Measurements from ENCODE around the gene PREP. TPM values are rescaled to one million over a fixed set of nuclear protein-coding genes. Genes with fewer than 3 reads are reported as not detected.
A peak's percentile ranks its signal among the peaks of the same experiment; 100 is the strongest.

PREP gene
- total RNA-seq, 5 donors from 2014 or later (not counting 1 experiment from before 2014, with no cell fraction given): 27.4 to 34.0 (median 30.7) TPM

- WGBS (ENCODE audit: insufficient coverage): no CpG with 5 or more reads among the region's 5 CpGs
- peaks cover 61% of the 10 kb centered on the region for H3K36me3 Mint-ChIP-seq
- CTCF ChIA-PET: interaction anchor here in 1 of 2 donors (0.6 kb wide), 1 partner anchor 16 kb away, joined by 6 read pairs; no protein-coding TSS in a partner anchor
Observed at GRCh38 chr6:105300090-105300489, 102.8 kb downstream of the PREP start.

GRCh38 chr6:105294129-105294528 lies 108.8 kb downstream of the PREP start:
- ATAC-seq (replicated peaks in 1 of 4): no peak
- Histone ChIP-seq H3K9me3 (no peaks in the 10 kb centered on the region), H3K4me3 (ENCODE audit: control insufficient read depth in 1 of 2, extremely low read depth in 1 of 2, low read length in 1 of 2) (no peak overlapping the region), H3K27ac (ENCODE audit: low read length) (no peak overlapping the region), H3K36me3 (ENCODE audit: control insufficient read depth in 2 of 2, extremely low read depth in 1 of 2, insufficient read depth in 1 of 2, low read length in 1 of 2) (peaks cover 6 to 8% of the 10 kb centered on the region in 2 donors), H3K4me1 (ENCODE audit: control insufficient read depth in 1 of 2, extremely low read depth in 1 of 2, insufficient read depth in 2 of 2, low read length in 2 of 2) (peaks cover 0 to 2% of the 10 kb centered on the region in 2 experiments), H3K27me3 (replicated peaks in 1 of 2; ENCODE audit: control insufficient read depth in 2 of 2, extremely low read depth in 1 of 2, insufficient read depth in 2 of 2, low read length in 1 of 2) (no peaks in the 10 kb centered on the region)
- H3K9me3 Mint-ChIP-seq: no peaks in the 10 kb centered on the region
- no peak overlapping the region for H3K4me3 Mint-ChIP-seq
- POLR2A ChIA-PET: no interaction called here
- no peaks in the 10 kb centered on the region for H3K27me3 Mint-ChIP-seq
- peaks cover 9 to 20% (median 10%) of the 10 kb centered on the region in 3 donors for H3K4me1 Mint-ChIP-seq
- no peak overlapping the region for H3K27ac Mint-ChIP-seq
- peaks cover 60% of the 10 kb centered on the region for H3K36me3 Mint-ChIP-seq
- 100% methylated on average over 2 of the region's 2 CpGs for WGBS (ENCODE audit: insufficient coverage)
- CTCF ChIA-PET: interaction anchor here in 1 of 2 donors (0.5 kb wide), 1 partner anchor 103 kb away, joined by 4 read pairs; no protein-coding TSS in a partner anchor
- DNase-seq: no peak

More at GRCh38 chr6:105300090-105300489, 102.8 kb downstream of the PREP start:
- Mint-ChIP-seq H3K27me3 (no peaks in the 10 kb centered on the region), H3K4me3 (no peak overlapping the region), H3K4me1 (peaks cover 0 to 3% (median 0%) of the 10 kb centered on the region in 3 donors), H3K9me3 (no peaks in the 10 kb centered on the region), H3K27ac (no peak overlapping the region)
- Histone ChIP-seq H3K4me3 (ENCODE audit: control insufficient read depth in 1 of 2, extremely low read depth in 1 of 2, low read length in 1 of 2) (no peak overlapping the region), H3K27me3 (replicated peaks in 1 of 2; ENCODE audit: control insufficient read depth in 2 of 2, extremely low read depth in 1 of 2, insufficient read depth in 2 of 2, low read length in 1 of 2) (no peaks in the 10 kb centered on the region), H3K4me1 (ENCODE audit: control insufficient read depth in 1 of 2, extremely low read depth in 1 of 2, insufficient read depth in 2 of 2, low read length in 2 of 2) (no peaks in the 10 kb centered on the region), H3K9me3 (no peaks in the 10 kb centered on the region), H3K36me3 (ENCODE audit: control insufficient read depth in 2 of 2, extremely low read depth in 1 of 2, insufficient read depth in 1 of 2, low read length in 1 of 2) (peaks cover 11 to 23% of the 10 kb centered on the region in 2 donors), H3K27ac (ENCODE audit: low read length) (no peak overlapping the region)
- no peak for DNase-seq
- POLR2A ChIA-PET: interaction anchor here (0.6 kb wide), 2 partner anchors 26 to 120 kb away, joined by 4 read pairs; no protein-coding TSS in a partner anchor
- no peak for ATAC-seq (replicated peaks in 1 of 4)

GRCh38 chr6:105292689-105293339 lies 110.1 kb downstream of the PREP start:
- POLR2A ChIA-PET: no interaction called here
- CTCF ChIA-PET: interaction anchor here in 1 of 2 donors (0.7 kb wide), 1 partner anchor 1401 kb away, joined by 4 read pairs; no protein-coding TSS in a partner anchor

GRCh38 chr6:105291525-105291924 lies 111.4 kb downstream of the PREP start:
- Histone ChIP-seq H3K4me3 (ENCODE audit: control insufficient read depth in 1 of 2, extremely low read depth in 1 of 2, low read length in 1 of 2) (no peak overlapping the region), H3K4me1 (ENCODE audit: control insufficient read depth in 1 of 2, extremely low read depth in 1 of 2, insufficient read depth in 2 of 2, low read length in 2 of 2) (peaks cover 0 to 2% of the 10 kb centered on the region in 2 experiments), H3K36me3 (ENCODE audit: control insufficient read depth in 2 of 2, extremely low read depth in 1 of 2, insufficient read depth in 1 of 2, low read length in 1 of 2) (peaks cover 6 to 14% of the 10 kb centered on the region in 2 donors), H3K27ac (ENCODE audit: low read length) (no peak overlapping the region), H3K9me3 (no peaks in the 10 kb centered on the region), H3K27me3 (replicated peaks in 1 of 2; ENCODE audit: control insufficient read depth in 2 of 2, extremely low read depth in 1 of 2, insufficient read depth in 2 of 2, low read length in 1 of 2) (no peaks in the 10 kb centered on the region)
- H3K4me3 Mint-ChIP-seq: no peak overlapping the region
- ATAC-seq (replicated peaks in 1 of 4) (no peak), DNase-seq (no peak)
- H3K4me1 Mint-ChIP-seq: peaks cover 9 to 20% (median 10%) of the 10 kb centered on the region in 3 donors
- ChIA-PET CTCF (no interaction called here), POLR2A (no interaction called here)
- no peak overlapping the region for H3K27ac Mint-ChIP-seq
- no peaks in the 10 kb centered on the region for H3K27me3 Mint-ChIP-seq
- WGBS (ENCODE audit: insufficient coverage): no CpG with 5 or more reads among the region's 1 CpG
- H3K9me3 Mint-ChIP-seq: no peaks in the 10 kb centered on the region
- H3K36me3 Mint-ChIP-seq: peaks cover 71% of the 10 kb centered on the region

More at GRCh38 chr6:105292689-105293339, 110.1 kb downstream of the PREP start:
- no peaks in the 10 kb centered on the region for H3K9me3 Mint-ChIP-seq
- peaks cover 6 to 11% of the 10 kb centered on the region in 2 donors for H3K36me3 ChIP-seq (ENCODE audit: control insufficient read depth in 2 of 2, extremely low read depth in 1 of 2, insufficient read depth in 1 of 2, low read length in 1 of 2)
- H3K4me1 ChIP-seq (ENCODE audit: control insufficient read depth in 1 of 2, extremely low read depth in 1 of 2, insufficient read depth in 2 of 2, low read length in 2 of 2): peaks cover 0 to 2% of the 10 kb centered on the region in 2 experiments
- H3K27ac Mint-ChIP-seq: no peak overlapping the region
- H3K4me3 Mint-ChIP-seq: no peak overlapping the region
- ATAC-seq (replicated peaks in 1 of 4) (peak in 2 of 4 experiments; percentile 19 to 29), DNase-seq (peak in 1 of 35 experiments; percentile 3)
- no peaks in the 10 kb centered on the region for H3K9me3 ChIP-seq
- H3K36me3 Mint-ChIP-seq: peaks cover 71% of the 10 kb centered on the region
- no peak overlapping the region for H3K27ac ChIP-seq (ENCODE audit: low read length)
- H3K4me1 Mint-ChIP-seq: peaks cover 9 to 20% (median 10%) of the 10 kb centered on the region in 3 donors
- H3K27me3 Mint-ChIP-seq: no peaks in the 10 kb centered on the region
- H3K4me3 ChIP-seq (ENCODE audit: control insufficient read depth in 1 of 2, extremely low read depth in 1 of 2, low read length in 1 of 2): no peak overlapping the region
- no peaks in the 10 kb centered on the region for H3K27me3 ChIP-seq (replicated peaks in 1 of 2; ENCODE audit: control insufficient read depth in 2 of 2, extremely low read depth in 1 of 2, insufficient read depth in 2 of 2, low read length in 1 of 2)
- no CpG with 5 or more reads among the region's 4 CpGs for WGBS (ENCODE audit: insufficient coverage)

GRCh38 chr6:105282631-105283585 lies 120.0 kb downstream of the PREP start:
- ATAC-seq (replicated peaks in 1 of 4) (no peak), DNase-seq (no peak)
- Histone ChIP-seq H3K27me3 (replicated peaks in 1 of 2; ENCODE audit: control insufficient read depth in 2 of 2, extremely low read depth in 1 of 2, insufficient read depth in 2 of 2, low read length in 1 of 2) (no peaks in the 10 kb centered on the region), H3K9me3 (no peaks in the 10 kb centered on the region), H3K36me3 (ENCODE audit: control insufficient read depth in 2 of 2, extremely low read depth in 1 of 2, insufficient read depth in 1 of 2, low read length in 1 of 2) (peaks cover 5 to 59% of the 10 kb centered on the region in 2 donors), H3K4me1 (ENCODE audit: control insufficient read depth in 1 of 2, extremely low read depth in 1 of 2, insufficient read depth in 2 of 2, low read length in 2 of 2) (no peaks in the 10 kb centered on the region), H3K27ac (ENCODE audit: low read length) (no peak overlapping the region), H3K4me3 (ENCODE audit: control insufficient read depth in 1 of 2, extremely low read depth in 1 of 2, low read length in 1 of 2) (no peak overlapping the region)
- WGBS (ENCODE audit: insufficient coverage): 100% methylated on average over 1 of the region's 18 CpGs
- no peak overlapping the region for H3K27ac Mint-ChIP-seq
- H3K36me3 Mint-ChIP-seq: peaks cover 75% of the 10 kb centered on the region
- ChIA-PET POLR2A (interaction anchor here in 1 of 2 donors (0.6 kb wide), 1 partner anchor 89 kb away, joined by 5 read pairs; no protein-coding TSS in a partner anchor), CTCF (no interaction called here)
- H3K4me1 Mint-ChIP-seq: no peaks in the 10 kb centered on the region
- no peak overlapping the region for H3K4me3 Mint-ChIP-seq
- H3K9me3 Mint-ChIP-seq: no peaks in the 10 kb centered on the region
- H3K27me3 Mint-ChIP-seq: no peaks in the 10 kb centered on the region

- DNase-seq: no peak
- Mint-ChIP-seq H3K27me3 (no peaks in the 10 kb centered on the region), H3K4me1 (no peaks in the 10 kb centered on the region), H3K4me3 (no peak overlapping the region), H3K27ac (no peak overlapping the region), H3K36me3 (peaks cover 78% of the 10 kb centered on the region), H3K9me3 (no peaks in the 10 kb centered on the region)
- no peak overlapping the region for H3K27ac ChIP-seq (ENCODE audit: low read length)
- ChIA-PET CTCF (no interaction called here), POLR2A (no interaction called here)
- no peaks in the 10 kb centered on the region for H3K27me3 ChIP-seq (replicated peaks in 1 of 2; ENCODE audit: control insufficient read depth in 2 of 2, extremely low read depth in 1 of 2, insufficient read depth in 2 of 2, low read length in 1 of 2)
- no peak for ATAC-seq (replicated peaks in 1 of 4)
- no peaks in the 10 kb centered on the region for H3K4me1 ChIP-seq (ENCODE audit: control insufficient read depth in 1 of 2, extremely low read depth in 1 of 2, insufficient read depth in 2 of 2, low read length in 2 of 2)
- H3K36me3 ChIP-seq (ENCODE audit: control insufficient read depth in 2 of 2, extremely low read depth in 1 of 2, insufficient read depth in 1 of 2, low read length in 1 of 2): peaks cover 7 to 66% of the 10 kb centered on the region in 2 donors
- 90% methylated on average over 4 of the region's 7 CpGs for WGBS (ENCODE audit: insufficient coverage)
- no peaks in the 10 kb centered on the region for H3K9me3 ChIP-seq
- H3K4me3 ChIP-seq (ENCODE audit: control insufficient read depth in 1 of 2, extremely low read depth in 1 of 2, low read length in 1 of 2): no peak overlapping the region
Observed at GRCh38 chr6:105280033-105280432, 122.8 kb downstream of the PREP start.
